ENCODE results near the gene KEAP1. TPM values are rescaled to one million over a fixed set of nuclear protein-coding genes. Genes with fewer than 3 reads are reported as not detected.

Gene KEAP1
- total RNA-seq: 48.6 and 58.3 TPM in 2 replicates

GRCh38 chr19:10503002-10503789 lies at the start of gene KEAP1:
Gene KEAP1 (minus strand): TSS chr19:10503356. CDS start chr19:10500033, 3,323 bp downstream.

GRCh38 chr19:10543420-10544241 lies 40.5 kb upstream of the KEAP1 start, which contains the start of gene ATG4D:
Gene ATG4D (plus strand): TSS chr19:10543904. CDS start chr19:10544091, 187 bp downstream.

GRCh38 chr19:10517361-10517759 lies 14.2 kb upstream of the KEAP1 start, which contains the start of gene S1PR5:
Gene S1PR5 (minus strand): TSS chr19:10517447. CDS start chr19:10515011, 2,436 bp downstream.

Other genes starting within 250 kb of the KEAP1 start
- 13.2 and 13.6 TPM in 2 replicates for gene ICAM1, start 232.2 kb downstream of the KEAP1 start, total RNA-seq
- 3.9 and 4.6 TPM in 2 replicates for gene ICAM4, start 216.4 kb downstream of the KEAP1 start, total RNA-seq
- 2.9 and 3.6 TPM in 2 replicates for gene ICAM5, start 213.4 kb downstream of the KEAP1 start, total RNA-seq
- gene ZGLP1, start 193.5 kb downstream of the KEAP1 start, total RNA-seq: 0.59 and 0.67 TPM in 2 replicates
- gene FDX2, start 187.3 kb downstream of the KEAP1 start, total RNA-seq: 26.9 and 33.8 TPM in 2 replicates
- gene RAVER1, start 169.8 kb downstream of the KEAP1 start, total RNA-seq: 28.7 and 32.1 TPM in 2 replicates
- 6.9 and 9.8 TPM in 2 replicates for gene ICAM3, start 163.7 kb downstream of the KEAP1 start, total RNA-seq
- 95.3 and 129 TPM in 2 replicates for gene TYK2, start 122.8 kb downstream of the KEAP1 start, total RNA-seq
- gene CDC37, start 99.8 kb downstream of the KEAP1 start, total RNA-seq: 195 and 209 TPM in 2 replicates
- gene PDE4A, start 82.8 kb downstream of the KEAP1 start, total RNA-seq: 3.4 and 4.8 TPM in 2 replicates
- not detected in 2 replicates for gene S1PR5, start 14.1 kb upstream of the KEAP1 start, total RNA-seq
- gene ATG4D, start 40.5 kb upstream of the KEAP1 start, total RNA-seq: 18.3 and 25.1 TPM in 2 replicates
- 11.6 and 12.9 TPM in 2 replicates for gene KRI1, start 62.7 kb upstream of the KEAP1 start, total RNA-seq
- 8.6 and 11.8 TPM in 2 replicates for gene CDKN2D, start 65.6 kb upstream of the KEAP1 start, total RNA-seq
- gene AP1M2, start 84.0 kb upstream of the KEAP1 start, total RNA-seq: 2.0 TPM in 1 of 2 replicates, not detected in the other
- gene SLC44A2, start 122.2 kb upstream of the KEAP1 start, total RNA-seq: 56.5 and 65.3 TPM in 2 replicates
- 122 and 140 TPM in 2 replicates for gene ILF3, start 151.0 kb upstream of the KEAP1 start, total RNA-seq
- 26.7 and 28.7 TPM in 2 replicates for gene QTRT1, start 198.1 kb upstream of the KEAP1 start, total RNA-seq
- gene DNM2, start 214.7 kb upstream of the KEAP1 start, total RNA-seq: 67.2 and 70.8 TPM in 2 replicates

Measured in bronchus fibroblast of lung (primary cell).